Daoy (cell line): Measurements from ENCODE around the gene TMEM259. TPM values are rescaled to one million over a fixed set of nuclear protein-coding genes. Genes with fewer than 3 reads are reported as not detected.
A peak's percentile ranks its signal among the peaks of the same experiment; 100 is the strongest.

ENCODE experiments used
- DNase-seq: peaks from one replicate; pipeline ENCODE4 v3.0.0-alpha.2; 2015; ENCODE audit warnings: low read depth
- total RNA-seq: library from RNA; depleted of rRNA; stranded (reverse); fragments of >200 nt; shearing (Covaris generic); gene quantifications from 2 replicates; pipeline ENCODE4 v1.2.3, GENCODE V29; 2014

The TMEM259 gene
- total RNA-seq, 1 experiment from 2014 or later: 81.7 TPM

DNA sequence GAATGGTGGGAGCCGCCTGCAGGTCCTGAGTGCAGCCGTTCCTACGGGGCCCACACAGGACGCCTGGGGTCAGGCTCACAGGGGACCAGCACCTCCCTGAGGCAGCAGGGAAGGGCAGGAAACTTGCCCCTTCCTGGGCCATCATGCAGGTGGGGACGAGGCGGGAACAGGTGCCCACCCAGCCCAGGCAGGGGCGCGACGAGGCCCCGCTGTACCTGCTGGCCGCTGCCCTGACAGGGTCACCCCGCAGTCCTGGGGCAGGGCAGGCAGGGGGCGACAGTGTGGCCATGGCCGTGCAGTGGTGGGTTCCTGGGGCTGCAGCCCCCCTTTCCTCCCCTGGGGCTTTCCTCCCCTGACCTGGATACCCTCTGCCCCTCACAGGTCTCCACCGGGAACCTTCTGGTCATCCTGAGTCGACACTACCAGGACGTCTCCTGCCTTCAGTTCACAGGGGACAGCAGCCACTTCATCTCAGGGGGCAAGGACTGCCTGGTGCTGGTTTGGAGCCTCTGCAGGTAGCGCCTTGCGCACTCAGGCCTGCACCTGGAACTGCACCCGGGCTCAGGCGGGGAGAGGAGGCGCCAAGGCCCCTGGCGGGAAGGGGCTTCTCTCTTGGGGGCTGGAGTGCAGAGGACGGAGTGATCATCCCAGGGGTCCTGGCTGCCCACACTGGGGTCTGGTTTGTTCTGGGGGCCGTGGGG, 31.4 kb downstream of the TMEM259 start:
- DNase-seq: no peak

DNA sequence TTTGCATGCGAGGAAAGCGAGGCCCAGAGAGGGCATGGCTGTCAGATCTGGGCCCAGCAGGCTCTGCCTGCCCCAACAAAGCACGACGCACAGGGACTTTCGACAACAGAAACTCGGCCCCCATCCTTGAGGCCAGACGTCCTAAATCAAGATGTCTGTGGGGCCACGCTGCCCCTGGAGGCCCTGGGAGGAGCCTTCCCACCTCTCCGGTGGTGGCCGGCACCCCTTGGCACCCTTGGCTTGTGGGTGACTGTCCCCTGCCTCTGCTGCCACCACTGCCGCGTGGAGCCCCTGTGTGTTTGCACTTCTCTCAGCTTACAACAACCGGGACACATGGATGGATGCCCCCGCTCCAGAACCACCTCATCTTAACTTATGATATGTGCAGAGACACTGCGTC, 32.4 kb downstream of the TMEM259 start:
- DNase-seq: no peak

GRCh38 chr19:988081-988480, 32.8 kb downstream of the TMEM259 start:
- DNase-seq: no peak

GRCh38 chr19:986083-986482, 34.8 kb downstream of the TMEM259 start:
- no peak for DNase-seq

- peak; percentile 95 for DNase-seq
Measured at GRCh38 chr19:984165-984967, 36.6 kb downstream of the TMEM259 start, which contains the start of gene WDR18. Gene WDR18, plus strand, starts transcription at chr19:984345. Its CDS starts 9 bp downstream, at chr19:984354.

- DNase-seq: peak; percentile 84
Measured at GRCh38 chr19:982567-983170, 38.3 kb downstream of the TMEM259 start.

- no peak for DNase-seq
Measured at GRCh38 chr19:980133-980998, 40.6 kb downstream of the TMEM259 start.

GRCh38 chr19:979318-979741, 41.6 kb downstream of the TMEM259 start:
- DNase-seq: no peak

DNA sequence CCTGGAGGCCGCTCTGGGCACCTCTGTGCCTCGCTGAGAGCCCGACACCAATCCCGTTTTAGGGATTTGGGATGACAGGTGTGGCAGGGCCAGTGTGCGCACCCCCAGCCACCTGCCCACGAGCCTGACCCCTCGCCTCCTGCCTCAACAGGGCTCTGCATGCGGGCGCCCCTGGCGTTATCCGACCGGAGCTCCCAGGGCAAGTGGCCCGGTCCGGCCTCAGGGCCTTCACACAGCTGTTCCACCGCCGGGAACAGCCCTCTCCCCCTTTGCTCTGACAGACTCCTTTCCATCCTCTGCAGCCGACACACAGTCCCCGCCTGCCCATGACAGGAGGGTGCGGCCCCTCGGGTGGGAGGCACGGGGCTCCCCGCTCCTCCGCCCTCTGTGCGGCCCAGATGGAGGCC, 43.9 kb downstream of the TMEM259 start:
- DNase-seq: no peak

DNA sequence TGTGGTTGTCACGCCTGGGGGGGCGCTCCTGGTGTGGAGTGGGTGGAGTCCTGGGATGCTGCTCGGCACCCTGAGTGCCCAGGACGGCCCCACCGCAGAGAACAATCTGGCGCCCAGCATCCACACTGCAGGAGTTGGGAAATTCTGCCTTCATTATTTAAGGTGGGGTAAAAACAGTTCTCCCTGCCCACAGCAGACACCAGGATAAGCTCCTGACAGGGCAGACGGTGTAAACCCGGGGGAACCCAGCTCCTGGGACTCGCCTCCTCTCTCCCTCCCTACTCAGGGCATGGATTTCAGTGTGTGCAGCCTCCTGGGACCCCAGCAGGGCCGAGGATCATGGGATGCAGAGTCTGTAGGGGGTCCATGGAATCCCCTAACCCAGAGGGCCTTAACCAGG, 44.4 kb downstream of the TMEM259 start:
- DNase-seq: no peak

- DNase-seq: no peak
Measured at GRCh38 chr19:974564-975257, 46.2 kb downstream of the TMEM259 start.

- no peak for DNase-seq
Measured at GRCh38 chr19:973726-974563, 47.0 kb downstream of the TMEM259 start.

- DNase-seq: no peak
Measured at GRCh38 chr19:972281-972680, 48.6 kb downstream of the TMEM259 start.

DNA sequence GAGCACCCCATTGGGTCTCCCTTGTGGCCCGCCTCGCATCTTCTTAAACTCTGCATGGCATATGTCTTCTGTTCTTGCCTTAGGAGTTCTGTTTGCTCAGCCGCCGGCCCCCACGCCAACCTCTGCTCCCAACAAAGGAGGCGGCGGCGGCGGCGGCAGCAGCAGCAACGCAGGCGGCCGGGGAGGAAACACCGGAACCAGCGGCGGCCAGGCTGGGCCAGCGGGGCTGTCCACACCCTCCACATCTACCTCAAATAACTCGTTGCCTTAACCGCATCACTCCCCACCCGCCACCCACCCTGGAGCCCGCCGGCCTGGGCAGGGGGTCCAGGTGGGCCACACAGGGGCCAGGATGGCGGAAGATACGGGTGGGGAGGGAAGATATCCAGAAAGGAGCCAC, 49.1 kb downstream of the TMEM259 start:
- DNase-seq: no peak

DNA sequence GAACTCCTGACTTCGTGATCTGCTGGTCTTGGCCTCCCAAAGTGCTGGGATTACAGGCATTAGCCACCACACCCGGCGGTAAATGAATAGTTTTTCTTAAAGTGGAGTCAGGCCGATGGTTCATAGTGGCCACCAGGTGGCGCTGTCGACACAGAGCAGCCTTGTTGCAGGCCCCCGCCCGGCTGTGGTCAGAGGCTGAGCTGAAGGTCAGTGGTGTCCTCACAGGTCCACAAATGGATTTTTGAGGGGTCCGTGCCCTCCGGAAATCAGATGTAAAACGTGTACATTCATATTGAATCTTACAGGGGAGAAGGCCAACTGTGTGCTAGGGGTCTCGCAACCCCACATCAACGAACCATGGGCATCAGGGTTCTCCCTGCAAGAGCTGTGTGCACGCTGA, 50.2 kb downstream of the TMEM259 start:
- DNase-seq: no peak

DNA sequence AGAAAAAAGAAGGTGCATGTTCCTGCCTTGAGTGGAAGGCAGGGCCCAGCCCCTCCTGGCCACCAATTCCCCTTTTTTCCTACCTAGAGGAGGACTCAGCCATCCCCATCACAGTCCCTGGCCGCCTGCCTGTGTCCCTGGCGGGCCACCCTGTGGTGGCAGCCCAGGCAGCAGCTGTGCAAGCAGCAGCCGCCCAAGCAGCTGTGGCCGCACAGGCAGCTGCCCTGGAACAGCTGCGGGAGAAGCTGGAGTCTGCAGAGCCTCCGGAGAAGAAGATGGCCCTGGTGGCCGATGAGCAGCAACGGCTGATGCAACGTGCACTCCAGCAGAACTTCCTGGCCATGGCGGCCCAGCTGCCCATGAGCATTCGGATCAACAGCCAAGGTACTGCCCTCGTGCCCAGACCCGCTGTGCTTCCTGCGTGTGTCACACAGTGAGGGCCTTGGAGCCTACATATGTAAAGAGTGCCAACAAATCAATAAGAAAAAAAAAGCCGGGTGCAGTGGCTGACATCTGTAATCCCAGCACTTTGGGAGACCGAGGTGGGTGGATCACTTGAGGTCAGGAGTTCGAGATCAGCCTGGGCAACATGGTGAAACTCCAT, 54.3 kb downstream of the TMEM259 start:
- DNase-seq: no peak

- DNase-seq: no peak
Measured at GRCh38 chr19:964761-965694, 55.9 kb downstream of the TMEM259 start.

DNA sequence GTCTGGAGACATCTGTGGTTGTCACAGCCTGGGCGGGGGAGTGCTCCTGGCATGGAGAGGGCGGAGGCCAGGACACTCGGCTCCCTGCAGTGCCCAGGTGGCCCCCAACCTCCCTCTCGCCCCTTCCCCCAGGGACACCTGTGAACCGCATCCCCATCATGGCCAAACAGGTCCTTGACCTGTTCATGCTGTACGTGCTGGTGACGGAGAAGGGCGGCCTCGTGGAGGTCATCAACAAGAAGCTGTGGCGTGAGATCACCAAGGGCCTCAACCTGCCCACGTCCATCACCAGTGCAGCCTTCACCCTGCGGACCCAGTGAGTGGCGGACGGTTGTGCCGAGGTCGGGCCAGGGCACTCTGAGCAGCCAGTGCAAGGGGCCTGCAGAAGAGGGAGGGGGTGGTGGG, 56.8 kb downstream of the TMEM259 start:
- no peak for DNase-seq
